Measurements from ENCODE around the gene TP53RK.

DNA sequence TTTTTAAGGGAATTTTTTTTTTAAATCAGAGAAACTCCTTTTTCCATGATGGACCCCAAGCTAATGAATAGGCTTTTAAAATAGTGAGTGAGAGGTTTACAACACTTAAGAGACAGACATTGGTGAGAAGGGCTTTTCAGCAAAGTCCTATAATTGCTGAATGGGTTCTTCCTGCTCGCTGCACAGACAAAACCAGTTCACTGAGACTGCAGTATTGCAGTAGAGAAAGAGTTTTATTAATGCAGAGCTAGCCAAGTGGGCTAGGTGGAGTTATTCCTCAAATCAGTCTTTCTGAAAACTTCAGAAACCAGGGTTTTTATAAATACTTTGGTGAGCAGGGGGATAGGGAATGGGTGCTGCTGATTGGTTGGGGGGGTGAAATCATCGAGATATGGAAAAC, 17.0 kb upstream of the TP53RK start:
- TF ChIP-seq ZNF138 (CRISPR knock-in tag; conservative IDR thresholded peaks at IDR 0.05) (no peak), IRF2 (CRISPR knock-in tag; IDR thresholded peaks at IDR 0.05; ENCODE audit: borderline replicate concordance, low read depth) (no peak), RELA (CRISPR knock-in tag; IDR thresholded peaks at IDR 0.05; ENCODE audit: borderline replicate concordance) (no peak), GABPB1 (CRISPR knock-in tag; IDR thresholded peaks at IDR 0.05) (no peak), SP1 (CRISPR knock-in tag; conservative IDR thresholded peaks at IDR 0.05) (no peak), CBFB (CRISPR knock-in tag; IDR thresholded peaks at IDR 0.05; ENCODE audit: low read depth) (no peak)
- TF ChIP-seq, protein P1, sequence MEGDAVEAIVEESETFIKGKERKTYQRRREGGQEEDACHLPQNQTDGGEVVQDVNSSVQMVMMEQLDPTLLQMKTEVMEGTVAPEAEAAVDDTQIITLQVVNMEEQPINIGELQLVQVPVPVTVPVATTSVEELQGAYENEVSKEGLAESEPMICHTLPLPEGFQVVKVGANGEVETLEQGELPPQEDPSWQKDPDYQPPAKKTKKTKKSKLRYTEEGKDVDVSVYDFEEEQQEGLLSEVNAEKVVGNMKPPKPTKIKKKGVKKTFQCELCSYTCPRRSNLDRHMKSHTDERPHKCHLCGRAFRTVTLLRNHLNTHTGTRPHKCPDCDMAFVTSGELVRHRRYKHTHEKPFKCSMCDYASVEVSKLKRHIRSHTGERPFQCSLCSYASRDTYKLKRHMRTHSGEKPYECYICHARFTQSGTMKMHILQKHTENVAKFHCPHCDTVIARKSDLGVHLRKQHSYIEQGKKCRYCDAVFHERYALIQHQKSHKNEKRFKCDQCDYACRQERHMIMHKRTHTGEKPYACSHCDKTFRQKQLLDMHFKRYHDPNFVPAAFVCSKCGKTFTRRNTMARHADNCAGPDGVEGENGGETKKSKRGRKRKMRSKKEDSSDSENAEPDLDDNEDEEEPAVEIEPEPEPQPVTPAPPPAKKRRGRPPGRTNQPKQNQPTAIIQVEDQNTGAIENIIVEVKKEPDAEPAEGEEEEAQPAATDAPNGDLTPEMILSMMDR (IDR thresholded peaks at IDR 0.05): no peak
- TF ChIP-seq, protein P2, sequence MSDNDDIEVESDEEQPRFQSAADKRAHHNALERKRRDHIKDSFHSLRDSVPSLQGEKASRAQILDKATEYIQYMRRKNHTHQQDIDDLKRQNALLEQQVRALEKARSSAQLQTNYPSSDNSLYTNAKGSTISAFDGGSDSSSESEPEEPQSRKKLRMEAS (CRISPR knock-in tag; IDR thresholded peaks at IDR 0.05): no peak
- TF ChIP-seq, protein P3, sequence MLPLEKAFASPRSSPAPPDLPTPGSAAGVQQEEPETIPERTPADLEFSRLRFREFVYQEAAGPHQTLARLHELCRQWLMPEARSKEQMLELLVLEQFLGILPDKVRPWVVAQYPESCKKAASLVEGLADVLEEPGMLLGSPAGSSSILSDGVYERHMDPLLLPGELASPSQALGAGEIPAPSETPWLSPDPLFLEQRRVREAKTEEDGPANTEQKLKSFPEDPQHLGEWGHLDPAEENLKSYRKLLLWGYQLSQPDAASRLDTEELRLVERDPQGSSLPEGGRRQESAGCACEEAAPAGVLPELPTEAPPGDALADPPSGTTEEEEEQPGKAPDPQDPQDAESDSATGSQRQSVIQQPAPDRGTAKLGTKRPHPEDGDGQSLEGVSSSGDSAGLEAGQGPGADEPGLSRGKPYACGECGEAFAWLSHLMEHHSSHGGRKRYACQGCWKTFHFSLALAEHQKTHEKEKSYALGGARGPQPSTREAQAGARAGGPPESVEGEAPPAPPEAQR (CRISPR knock-in tag; IDR thresholded peaks at IDR 0.05): no peak
- TF ChIP-seq, protein P4, sequence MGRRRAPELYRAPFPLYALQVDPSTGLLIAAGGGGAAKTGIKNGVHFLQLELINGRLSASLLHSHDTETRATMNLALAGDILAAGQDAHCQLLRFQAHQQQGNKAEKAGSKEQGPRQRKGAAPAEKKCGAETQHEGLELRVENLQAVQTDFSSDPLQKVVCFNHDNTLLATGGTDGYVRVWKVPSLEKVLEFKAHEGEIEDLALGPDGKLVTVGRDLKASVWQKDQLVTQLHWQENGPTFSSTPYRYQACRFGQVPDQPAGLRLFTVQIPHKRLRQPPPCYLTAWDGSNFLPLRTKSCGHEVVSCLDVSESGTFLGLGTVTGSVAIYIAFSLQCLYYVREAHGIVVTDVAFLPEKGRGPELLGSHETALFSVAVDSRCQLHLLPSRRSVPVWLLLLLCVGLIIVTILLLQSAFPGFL (CRISPR knock-in tag; IDR thresholded peaks at IDR 0.05; ENCODE audit: borderline replicate concordance): no peak
